Hematopoietic multipotent progenitor cell treated with erythropoietin and hydrocortisone succinate and interleukin-3 and kit ligand, for 8 days (in vitro differentiated cells): ENCODE results near the gene DOCK4.

Experiments
- DNase-seq: peaks from one replicate; pipeline ENCODE4 v3.0.0-alpha.2; 2015

DOCK4 gene

DNA sequence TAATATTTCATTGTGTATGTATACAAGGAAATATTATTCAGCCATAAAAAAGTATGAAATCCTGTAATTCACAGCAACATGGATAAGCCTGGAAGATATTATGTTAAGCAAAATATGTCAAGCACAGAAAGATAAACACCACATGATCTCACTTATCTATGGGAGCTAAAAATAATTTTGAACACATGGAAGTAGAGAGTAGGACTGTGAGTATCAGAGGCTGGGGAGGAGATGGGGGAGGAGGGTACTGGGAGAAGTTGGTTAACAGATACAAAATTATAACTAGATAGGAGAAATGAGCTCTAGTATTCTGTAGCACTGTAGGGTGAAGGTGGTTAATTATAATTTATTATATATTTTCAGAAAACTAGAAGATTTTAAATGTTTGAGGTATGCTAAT lies 132.7 kb downstream of the DOCK4 start:
- no peak for DNase-seq

- DNase-seq = no peak
Observed at GRCh38 chr7:112072541-112073245, 133.5 kb downstream of the DOCK4 start.

GRCh38 chr7:112071856-112072255 lies 134.3 kb downstream of the DOCK4 start:
- DNase-seq = no peak

- no peak for DNase-seq
Observed at GRCh38 chr7:112070674-112071256, 135.4 kb downstream of the DOCK4 start.

DNA sequence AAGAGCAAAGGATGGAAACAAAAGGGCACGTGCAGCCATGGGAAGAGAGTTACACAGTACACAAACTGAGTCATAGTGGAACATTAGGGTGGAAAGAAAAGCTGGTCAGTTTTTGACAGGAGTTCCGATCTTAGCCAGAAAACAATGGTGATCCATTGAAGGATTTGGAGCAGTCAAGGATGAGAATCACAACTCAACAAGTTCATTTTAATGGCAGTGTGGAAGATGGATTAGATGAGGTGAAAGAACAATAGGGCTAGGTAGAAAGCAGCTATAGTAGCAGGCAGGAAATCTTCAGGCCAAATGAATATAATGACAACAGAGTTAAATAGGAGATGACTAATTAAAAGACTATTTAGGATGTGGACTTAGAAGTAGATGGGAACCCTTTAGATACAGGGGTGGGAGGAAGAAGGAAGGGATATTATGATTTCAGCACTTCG lies 136.3 kb downstream of the DOCK4 start:
- DNase-seq = no peak

DNA sequence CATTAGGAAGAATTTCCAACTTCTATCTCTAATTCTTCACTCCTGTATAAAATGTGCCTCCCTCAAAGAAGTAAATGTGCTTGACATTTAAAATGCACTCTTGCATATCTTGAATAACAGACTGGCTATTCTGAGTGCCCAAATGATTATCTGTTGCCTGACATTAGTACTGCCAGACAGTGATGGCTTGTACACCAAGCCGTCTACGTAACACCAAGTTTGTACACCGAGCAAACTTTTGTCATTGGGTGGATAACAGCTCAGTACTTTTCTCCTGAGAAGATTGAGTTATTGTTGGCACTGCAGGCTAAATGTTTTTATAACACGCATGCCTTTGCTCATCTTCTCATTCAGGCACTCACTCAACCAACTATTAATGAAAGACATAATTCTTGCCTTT lies 137.2 kb downstream of the DOCK4 start:
- no peak for DNase-seq

GRCh38 chr7:112067632-112068540 lies 138.3 kb downstream of the DOCK4 start:
- DNase-seq = no peak

DNA sequence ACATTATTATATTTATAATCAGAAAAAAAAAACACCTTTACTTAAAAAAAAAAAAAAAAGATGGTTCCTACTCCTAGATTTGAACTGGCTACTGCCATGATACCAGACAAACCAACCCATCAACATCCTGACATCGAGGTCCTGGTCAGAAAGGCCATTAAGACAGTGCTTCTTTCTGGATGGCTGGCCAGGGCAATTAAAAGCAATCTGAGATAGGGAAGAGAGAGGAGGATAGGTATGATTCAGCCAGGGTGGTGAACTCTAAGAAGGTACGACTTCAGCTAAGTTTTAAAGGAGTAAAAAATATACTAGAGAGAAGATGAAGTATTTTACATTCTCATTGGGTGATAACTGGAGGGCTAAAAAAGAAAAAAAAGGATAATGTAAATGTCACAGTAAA lies 139.0 kb downstream of the DOCK4 start:
- no peak for DNase-seq

DNA sequence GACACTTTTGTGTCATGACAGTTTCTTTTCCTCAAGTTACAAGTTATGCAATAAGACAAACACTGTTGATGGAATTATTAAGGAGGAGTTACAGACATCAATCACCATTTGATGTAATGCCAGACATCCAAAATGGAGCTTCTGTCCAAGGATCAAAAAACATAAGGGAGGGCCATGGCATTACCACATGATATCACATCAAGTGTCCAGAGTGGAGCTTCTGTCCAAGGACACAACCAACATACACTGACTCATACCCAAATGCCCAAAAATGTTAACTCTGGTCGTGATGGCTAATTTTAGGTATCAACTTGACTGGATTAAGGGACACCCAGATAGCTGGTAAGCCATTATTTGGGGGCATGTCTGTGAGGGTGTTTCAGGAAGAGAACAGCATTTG lies 140.4 kb downstream of the DOCK4 start:
- no peak for DNase-seq

GRCh38 chr7:112064627-112065385 lies 141.4 kb downstream of the DOCK4 start:
- no peak for DNase-seq

GRCh38 chr7:112063974-112064373 lies 142.2 kb downstream of the DOCK4 start:
- DNase-seq = no peak

GRCh38 chr7:112061051-112061450 lies 145.1 kb downstream of the DOCK4 start:
- no peak for DNase-seq

DNA sequence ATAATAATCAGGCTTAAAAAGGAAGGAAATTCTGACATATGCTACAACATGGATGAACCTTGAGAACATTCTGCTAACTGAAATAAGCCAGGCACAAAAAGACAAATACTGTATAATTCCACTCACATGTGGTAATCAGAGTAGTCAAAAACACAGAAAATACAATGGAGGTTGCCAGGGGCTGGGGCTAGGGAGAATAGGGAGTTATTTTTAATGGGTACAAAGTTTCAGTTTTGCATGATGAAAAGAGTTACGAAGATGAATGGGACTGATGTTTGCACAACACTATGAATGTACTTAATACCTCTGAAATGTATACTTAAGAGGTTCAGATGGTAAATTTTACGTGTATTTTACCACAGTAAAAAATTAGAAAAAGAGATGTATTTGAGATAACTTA lies 145.6 kb downstream of the DOCK4 start:
- no peak for DNase-seq

GRCh38 chr7:112059675-112060074 lies 146.5 kb downstream of the DOCK4 start:
- no peak for DNase-seq

GRCh38 chr7:112058686-112059085 lies 147.5 kb downstream of the DOCK4 start:
- no peak for DNase-seq

DNA sequence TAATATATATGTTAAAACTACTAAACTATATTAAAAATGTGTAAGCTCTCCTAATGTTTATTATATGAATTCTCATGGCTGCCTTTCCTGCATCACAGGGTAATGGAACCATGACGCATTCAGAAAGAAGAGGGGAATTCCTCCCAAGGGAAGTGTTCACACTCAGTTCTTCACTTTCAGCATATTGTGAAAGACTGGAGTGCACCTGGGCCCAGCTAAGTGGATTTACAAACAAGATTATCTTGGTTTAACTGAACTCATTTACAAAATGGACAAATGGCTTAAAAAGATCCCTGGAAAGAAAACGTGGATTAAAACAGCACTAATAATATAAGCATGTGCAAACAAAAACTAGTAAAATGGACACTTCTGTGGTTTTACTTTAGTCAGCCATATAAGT lies 149.8 kb downstream of the DOCK4 start:
- no peak for DNase-seq

DNA sequence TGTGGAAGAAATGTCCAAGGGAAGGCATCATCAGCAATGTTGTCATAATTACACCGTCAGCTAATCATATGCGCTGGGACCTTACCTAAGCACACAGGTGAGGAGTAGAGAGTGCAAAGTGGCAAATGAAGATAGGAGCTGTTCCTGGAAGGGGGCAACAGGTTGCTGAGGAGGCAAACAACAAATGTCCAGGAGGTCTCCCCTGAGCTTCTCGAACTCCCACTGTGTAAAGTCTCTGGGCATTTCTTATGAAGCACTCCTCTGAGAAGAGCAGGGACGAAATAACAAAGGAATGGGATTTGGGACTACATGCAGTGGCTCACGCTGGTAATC lies 152.5 kb downstream of the DOCK4 start:
- DNase-seq = no peak

DNA sequence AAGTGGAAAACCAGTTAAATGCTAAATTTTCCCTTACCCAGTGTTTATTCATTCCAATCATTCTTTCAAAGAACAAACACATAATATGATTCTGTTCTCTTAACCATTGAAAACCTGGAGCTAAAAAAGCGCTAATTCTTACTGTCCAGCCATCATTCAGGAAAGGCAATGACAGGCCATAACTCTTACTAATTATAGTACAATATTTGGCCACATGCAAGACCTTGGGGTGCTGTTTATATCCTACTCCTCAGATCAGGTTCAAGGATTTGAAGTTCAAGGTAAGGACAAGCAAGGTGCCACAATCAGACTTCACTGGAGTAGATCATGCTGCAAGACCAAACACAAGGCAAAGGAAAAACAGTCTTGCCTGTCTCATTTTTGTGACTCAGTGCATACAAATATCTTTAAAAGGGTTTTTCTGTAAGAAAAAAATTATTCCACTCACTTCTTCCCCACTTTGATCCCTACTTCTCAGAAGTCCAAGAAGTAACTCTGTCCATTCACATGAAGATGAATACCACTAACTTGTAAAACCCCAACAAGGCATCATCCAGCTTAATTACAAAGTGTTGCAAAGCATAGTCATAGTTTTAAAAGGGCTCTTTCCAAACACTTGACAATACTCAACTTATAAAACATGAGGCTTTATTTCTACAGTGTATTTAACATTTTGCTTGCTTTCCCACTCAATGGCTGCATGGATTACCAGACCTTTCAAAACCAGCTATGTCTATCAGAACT lies 153.0 kb downstream of the DOCK4 start:
- DNase-seq = no peak

DNA sequence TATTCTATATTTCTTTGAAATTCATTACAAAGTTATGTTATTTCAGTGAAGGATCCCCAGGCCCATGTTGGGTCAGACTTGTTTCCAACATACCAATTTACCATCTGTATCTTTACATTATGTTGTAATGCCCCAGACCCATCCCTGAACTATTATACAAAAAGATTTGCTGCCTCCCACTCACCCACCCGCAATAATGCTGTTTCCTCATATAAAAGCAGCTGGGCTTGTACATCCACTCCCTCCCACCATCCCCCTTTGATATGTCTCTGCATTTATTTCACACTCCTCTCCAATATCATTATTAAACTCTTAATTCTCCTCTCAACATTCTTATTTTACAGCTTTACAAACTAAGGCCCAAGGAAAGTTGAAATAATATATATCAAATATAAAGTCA lies 153.7 kb downstream of the DOCK4 start:
- no peak for DNase-seq

- no peak for DNase-seq
Observed at GRCh38 chr7:112050250-112050881, 155.8 kb downstream of the DOCK4 start.

- DNase-seq = no peak
Observed at GRCh38 chr7:112049555-112050249, 156.5 kb downstream of the DOCK4 start.
